ENCODE data around the gene ADD3.
"Not testable (repeated sequence)": the region's sequence is repeated elsewhere in the genome, so short reads cannot be mapped to it uniquely, and the experiment has no call there.

The ADD3 gene

GRCh38 chr10:110105873-110106272 is 98.1 kb downstream of the ADD3 start:
- no peak for DNase-seq (ENCODE audit: low read depth in 2 of 2)

GRCh38 chr10:110107430-110107829 is 99.6 kb downstream of the ADD3 start:
- DNase-seq (ENCODE audit: low read depth in 2 of 2): no peak

DNA sequence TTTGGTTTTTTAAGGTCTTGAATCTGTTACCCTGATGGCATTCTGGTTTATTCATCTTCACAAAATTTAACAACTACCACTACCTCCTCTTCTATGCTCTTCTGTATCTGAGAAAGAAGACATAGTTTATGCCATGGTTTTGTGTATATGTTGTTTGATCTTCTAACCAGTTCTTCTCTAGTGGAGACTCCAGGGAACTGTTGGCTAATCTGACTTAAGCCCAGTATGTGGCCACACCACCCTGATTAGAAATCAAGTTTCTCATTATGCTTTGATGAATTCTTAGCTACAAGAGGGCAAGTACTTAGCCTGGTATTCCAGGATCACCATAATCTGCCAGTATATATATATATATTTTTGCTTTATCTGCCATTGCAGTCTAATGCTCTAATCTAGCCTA is 100.1 kb downstream of the ADD3 start:
- no peak for DNase-seq (ENCODE audit: low read depth in 2 of 2)

DNA sequence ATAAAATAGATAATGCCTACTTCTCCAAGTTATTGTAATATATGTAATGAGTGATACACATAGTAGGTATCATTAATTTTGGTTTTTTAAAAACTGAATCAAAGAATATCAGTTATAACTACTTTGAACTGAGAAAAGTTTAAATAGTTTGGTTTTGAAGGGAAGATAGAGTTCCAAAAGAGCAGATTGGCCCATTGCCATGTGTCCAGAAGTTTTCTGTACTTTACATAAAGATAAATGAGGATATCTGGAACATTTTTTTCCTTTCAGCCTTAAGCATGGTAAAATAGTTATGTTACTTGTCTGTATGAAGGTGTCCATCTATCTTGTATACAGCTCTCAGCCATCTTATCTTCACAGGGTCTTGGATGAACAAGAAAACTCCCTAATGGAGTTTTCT is 101.7 kb downstream of the ADD3 start:
- no peak for DNase-seq (ENCODE audit: low read depth in 2 of 2)

- no peak for DNase-seq (ENCODE audit: low read depth in 2 of 2)
These were observed 102.6 kb downstream of the ADD3 start for GRCh38 chr10:110110338-110110737.

- no peak for DNase-seq (ENCODE audit: low read depth in 2 of 2)
These were observed 106.0 kb downstream of the ADD3 start for GRCh38 chr10:110113670-110114337.

- DNase-seq (ENCODE audit: low read depth in 2 of 2): not testable (repeated sequence)
These were observed 106.9 kb downstream of the ADD3 start for GRCh38 chr10:110114668-110115067.

GRCh38 chr10:110115784-110116520 is 108.2 kb downstream of the ADD3 start:
- DNase-seq (ENCODE audit: low read depth in 2 of 2): no peak

- no peak for DNase-seq (ENCODE audit: low read depth in 2 of 2)
These were observed 111.3 kb downstream of the ADD3 start for GRCh38 chr10:110118891-110119621.

GRCh38 chr10:110123594-110123993 is 115.8 kb downstream of the ADD3 start:
- DNase-seq (ENCODE audit: low read depth in 2 of 2): no peak

DNA sequence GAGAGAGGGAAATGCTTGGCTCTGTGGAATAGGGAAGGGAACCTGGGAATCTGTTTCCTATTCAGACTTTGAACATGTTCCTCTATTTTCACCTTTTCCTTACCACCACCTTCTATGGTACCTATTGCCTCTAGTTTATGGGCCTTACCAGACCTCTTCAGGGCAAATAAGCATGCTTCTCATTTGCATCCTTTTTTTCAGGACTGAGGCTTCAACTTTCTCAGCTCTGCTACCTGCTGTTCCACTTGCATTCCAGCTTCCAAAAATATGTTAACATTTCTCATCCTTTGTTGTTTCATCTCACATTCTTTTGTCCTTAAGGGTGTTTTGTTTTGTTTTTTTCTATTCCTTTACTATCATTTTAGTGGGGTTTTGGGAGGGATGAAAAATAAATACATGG is 121.7 kb downstream of the ADD3 start:
- no peak for DNase-seq (ENCODE audit: low read depth in 2 of 2)

- DNase-seq (ENCODE audit: low read depth in 2 of 2): no peak
These were observed 127.1 kb downstream of the ADD3 start for GRCh38 chr10:110134917-110135316.

- not testable (repeated sequence) for DNase-seq (ENCODE audit: low read depth in 2 of 2)
These were observed 128.1 kb downstream of the ADD3 start for GRCh38 chr10:110135836-110136235.

DNA sequence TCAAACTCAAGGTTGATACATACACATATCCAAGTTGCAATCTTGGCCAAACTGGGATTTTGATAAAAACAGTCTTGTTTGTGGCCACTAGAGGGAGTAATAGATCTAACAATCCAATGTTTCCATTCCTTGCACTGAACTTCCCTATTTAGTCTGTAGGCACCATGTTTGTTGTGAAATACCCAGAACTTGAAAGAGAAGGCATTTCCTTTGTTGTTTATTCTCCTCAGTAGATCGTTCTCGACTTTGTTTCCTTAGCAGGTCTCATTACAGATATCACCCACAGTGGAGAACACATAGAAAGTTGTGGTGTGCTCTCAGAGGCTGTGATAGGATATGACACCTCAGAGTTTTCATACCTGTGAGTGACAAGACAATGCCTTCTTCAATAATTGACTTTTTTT is 129.4 kb downstream of the ADD3 start:
- DNase-seq (ENCODE audit: low read depth in 2 of 2): no peak

GRCh38 chr10:110138197-110138812 is 130.5 kb downstream of the ADD3 start:
- no peak for DNase-seq (ENCODE audit: low read depth in 2 of 2)

GRCh38 chr10:110141185-110141584 is 133.4 kb downstream of the ADD3 start:
- DNase-seq (ENCODE audit: low read depth in 2 of 2): no peak

DNA sequence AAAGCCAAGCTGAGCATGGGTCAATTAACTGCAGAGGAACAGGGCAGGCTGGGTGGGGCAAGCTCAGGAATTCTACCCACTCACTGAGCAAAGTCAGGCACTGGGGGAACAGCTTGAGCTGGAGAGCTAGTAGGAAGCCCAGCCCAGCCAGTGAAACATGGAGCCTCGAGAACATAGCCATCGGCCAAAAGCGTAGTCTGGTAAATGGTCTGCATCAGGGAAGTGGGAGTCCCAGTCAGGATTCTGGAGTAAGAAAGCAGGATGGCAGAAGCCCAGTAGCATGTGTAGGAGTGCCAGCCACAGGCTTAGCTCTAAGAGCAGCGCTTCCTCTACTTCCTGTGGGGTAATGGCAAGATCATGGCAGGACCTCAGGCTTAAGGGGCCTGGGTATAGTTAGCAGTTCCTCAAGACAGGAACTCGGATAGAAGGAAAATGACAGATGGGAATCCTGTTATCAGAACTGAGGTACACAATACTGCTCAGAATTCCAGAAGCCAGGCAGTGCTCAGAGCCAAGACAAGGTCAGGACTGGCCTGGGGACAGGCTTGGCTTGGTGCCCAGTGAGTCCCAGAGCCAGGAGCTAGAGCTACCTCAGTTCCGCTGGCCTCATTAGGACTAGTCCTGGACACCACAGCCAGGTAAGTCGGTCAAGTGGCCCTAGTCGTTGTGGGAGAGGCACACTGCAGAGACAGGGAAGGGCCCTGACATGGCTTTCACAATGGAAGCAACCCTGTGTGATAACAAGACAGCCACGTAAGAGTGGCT is 134.3 kb downstream of the ADD3 start:
- DNase-seq (ENCODE audit: low read depth in 2 of 2): no peak

DNA sequence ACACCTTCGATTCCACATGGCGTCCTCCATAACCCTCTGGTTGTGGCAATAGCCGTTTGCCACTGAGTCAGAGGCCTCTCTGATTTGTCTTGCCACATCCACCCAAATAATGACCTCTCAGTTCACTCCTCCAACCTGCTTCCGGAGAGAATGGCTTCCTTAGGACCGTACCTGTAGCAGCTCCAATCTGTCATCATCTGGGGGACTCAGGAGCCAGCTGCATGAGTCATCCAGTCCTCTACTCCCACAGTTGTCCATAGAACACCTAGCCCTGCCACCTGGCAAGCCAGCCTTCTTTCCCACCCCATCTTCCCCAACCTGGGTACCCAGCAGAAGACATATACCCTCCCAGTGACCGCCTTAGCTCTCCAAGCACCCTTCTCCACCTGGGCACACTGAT is 135.2 kb downstream of the ADD3 start:
- no peak for DNase-seq (ENCODE audit: low read depth in 2 of 2)

DNA sequence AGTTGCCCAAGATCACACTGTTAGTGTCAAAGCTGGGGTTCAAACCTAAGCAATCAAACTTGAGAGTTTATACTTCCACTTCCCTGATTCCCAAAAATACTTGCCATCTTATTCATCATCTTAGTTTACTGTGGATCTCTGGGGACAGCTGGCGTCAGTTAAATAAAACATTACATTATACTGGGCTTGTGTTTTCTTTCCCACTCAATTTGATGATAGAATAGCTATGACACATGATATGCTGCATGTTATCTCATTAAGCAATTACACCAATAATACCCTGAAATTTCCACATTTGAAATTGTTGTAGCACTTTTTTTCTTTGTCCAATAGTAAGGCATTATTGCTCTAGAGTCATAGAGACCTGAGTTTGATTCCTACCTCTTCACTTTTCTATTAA is 136.7 kb downstream of the ADD3 start:
- DNase-seq (ENCODE audit: low read depth in 2 of 2): no peak

GRCh38 chr10:110147961-110148360 is 140.2 kb downstream of the ADD3 start:
- DNase-seq (ENCODE audit: low read depth in 2 of 2): no peak

DNA sequence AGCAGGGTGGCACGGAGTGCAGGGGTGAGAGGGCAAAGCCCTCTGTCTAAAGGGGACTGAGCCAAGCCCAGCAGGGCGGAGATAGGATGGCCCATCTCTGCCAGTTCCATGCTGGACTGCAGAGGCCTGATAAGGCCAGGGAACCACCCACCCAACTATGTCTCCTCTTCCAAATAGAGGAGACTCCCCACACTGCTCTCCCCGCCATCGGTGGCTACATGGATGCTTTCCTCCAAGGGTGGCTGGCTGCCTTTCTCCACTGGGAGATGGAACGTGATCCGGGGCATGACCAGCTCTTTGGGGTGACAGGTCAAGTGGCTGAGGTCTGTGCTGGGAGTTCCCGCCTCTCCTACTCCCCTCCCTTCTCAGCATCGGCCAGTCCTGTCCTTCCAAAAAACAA is 141.5 kb downstream of the ADD3 start:
- DNase-seq (ENCODE audit: low read depth in 2 of 2): no peak

- DNase-seq (ENCODE audit: low read depth in 2 of 2): no peak
These were observed 142.3 kb downstream of the ADD3 start for GRCh38 chr10:110150046-110150445.

Data from activated CD4-positive, alpha-beta T cell treated with anti-CD3 and anti-CD28 coated beads for 24 hours (primary cell).